Endothelial cell of umbilical vein (primary cell): ENCODE measurements around the gene KLHL35. TPM values are rescaled to one million over a fixed set of nuclear protein-coding genes. Genes with fewer than 3 reads are reported as not detected.

Experiments used
- BruUV-seq: library from RNA; stranded (reverse); fragments of 400-500 nt; replicated peaks from 2 replicates; lab custom pipeline; 2021; lab: Mats Ljungman, UMichigan
- CTCF ChIA-PET: fragments of 300-600, 350-600 bp; sonication (Branson Sonifier 250); formaldehyde crosslinking; loops from one replicate; lab custom pipeline; 2021; ENCODE audit warnings: antibody characterized with exemption, inconsistent platforms; lab: Charles Lee
- POLR2A ChIA-PET: fragments of 300-600, 350-600 bp; sonication (Branson Sonifier 250); formaldehyde crosslinking; loops from one replicate; lab custom pipeline; 2021; ENCODE audit warnings: antibody characterized with exemption, inconsistent platforms; lab: Charles Lee
- DNase-seq: peaks from one replicate; pipeline ENCODE4 v3.0.0-alpha.2; 2011; ENCODE audit warnings: low read depth, low spot score
- FAIRE-seq: peaks from 2 replicates; lab custom pipeline; 2011; peaks lifted over from hg19 to GRCh38; lab: Jason Lieb, UNC
- H2AFZ ChIP-seq: 2 replicates; pipeline ENCODE4 v1.6.0; 2012; ENCODE audit warnings: low read depth, low read length, control low read depth, inconsistent platforms
- H3K27ac ChIP-seq: 2 replicates; pipeline ENCODE4 v1.5.1; 2011; ENCODE audit warnings: low read depth, mild to moderate bottlenecking, control low read depth, low read length, moderate library complexity; ENCODE audit not compliant: insufficient read depth
- H3K27me3 ChIP-seq, 2 experiments: 2 replicates each; pipeline versions ENCODE4 v1.6.0 to v1.6.1; 2011; ENCODE audit warnings: low read length in 2 of 2, mixed read lengths in 1 of 2; ENCODE audit not compliant: control insufficient read depth in 2 of 2, insufficient read depth in 2 of 2
- H3K36me3 ChIP-seq, 2 experiments: 2 replicates in 1 of 2; 3 replicates in 1 of 2; pipeline ENCODE4 v1.5.1; 2011; ENCODE audit warnings: low read length in 2 of 2, mild to moderate bottlenecking in 1 of 2, moderate library complexity in 1 of 2; ENCODE audit not compliant: control insufficient read depth in 2 of 2, insufficient read depth in 2 of 2; ENCODE audit errors: extremely low read depth in 1 of 2
- H3K4me1 ChIP-seq: 3 replicates; pipeline ENCODE4 v1.5.1; 2011; ENCODE audit warnings: mild to moderate bottlenecking, low read length; ENCODE audit not compliant: control insufficient read depth, insufficient read depth; ENCODE audit errors: extremely low read depth
- H3K4me2 ChIP-seq: 2 replicates; pipeline ENCODE4 v1.6.1; 2011; ENCODE audit warnings: low read length, control low read depth, mixed read lengths; ENCODE audit not compliant: insufficient read depth
- H3K4me3 ChIP-seq, 3 experiments: fragments of 200-600 bp in 1 of 3; sonication (generic), shearing (Covaris generic) in 1 of 3; replicated peaks in 1 of 3; 2 replicates each; pipeline ENCODE4 v1.5.1; 2011 to 2016; ENCODE audit warnings: control low read depth in 3 of 3, low read length in 3 of 3, mild to moderate bottlenecking in 2 of 3, inconsistent platforms in 1 of 3, low read depth in 1 of 3, moderate library complexity in 1 of 3; ENCODE audit not compliant: insufficient read depth in 1 of 3
- H3K79me2 ChIP-seq: 2 replicates; pipeline ENCODE4 v1.6.0; 2012; ENCODE audit warnings: low read length, inconsistent platforms; ENCODE audit not compliant: control insufficient read depth, insufficient read depth
- H3K9ac ChIP-seq: replicated peaks from 2 replicates; pipeline ENCODE3; 2011; ENCODE audit warnings: low read length, control low read depth; ENCODE audit not compliant: insufficient read depth; ENCODE audit errors: extremely low read depth
- H3K9me1 ChIP-seq: replicated peaks from 3 replicates; pipeline ENCODE4 v1.6.0; 2011; ENCODE audit warnings: mild to moderate bottlenecking, low read length; ENCODE audit not compliant: control insufficient read depth, insufficient read depth; ENCODE audit errors: extremely low read depth
- H3K9me3 ChIP-seq: replicated peaks from 2 replicates; pipeline ENCODE4 v1.5.1; 2012; ENCODE audit warnings: low read length, inconsistent platforms; ENCODE audit not compliant: control insufficient read depth, insufficient read depth
- H4K20me1 ChIP-seq: replicated peaks from 2 replicates; pipeline ENCODE3; 2011; ENCODE audit warnings: mild to moderate bottlenecking, low read length; ENCODE audit not compliant: control insufficient read depth, insufficient read depth; ENCODE audit errors: extremely low read depth
- CTCF ChIP-seq, 2 donors: IDR thresholded peaks; 1 replicate in 1 of 2; 2 replicates in 1 of 2; pipeline ENCODE4 v1.5.1; 2011; ENCODE audit warnings: low read length in 2 of 2, mild to moderate bottlenecking in 2 of 2, moderate library complexity in 2 of 2, control low read depth in 1 of 2, inconsistent platforms in 1 of 2, low read depth in 1 of 2; ENCODE audit not compliant: insufficient read depth in 1 of 2; ENCODE audit errors: extremely low read depth in 1 of 2
- FOS ChIP-seq: IDR thresholded peaks from 2 replicates; pipeline ENCODE4 v1.6.1; 2011; ENCODE audit warnings: mild to moderate bottlenecking, low read length, moderate library complexity, borderline replicate concordance; ENCODE audit not compliant: insufficient read depth
- JUN ChIP-seq: IDR thresholded peaks from 2 replicates; pipeline ENCODE4 v1.6.1; 2011; ENCODE audit warnings: borderline replicate concordance, low read depth; ENCODE audit not compliant: insufficient read length, insufficient read depth
- MYC ChIP-seq: IDR thresholded peaks from one replicate; pipeline ENCODE4 v1.6.1; 2011; ENCODE audit warnings: mild to moderate bottlenecking, low read depth, low read length
- POLR2A ChIP-seq: IDR thresholded peaks from 2 replicates; pipeline ENCODE4 v1.6.1; 2012; ENCODE audit warnings: low read depth, mild to moderate bottlenecking, control low read depth, low read length
- dilution Hi-C: fragments of 300-500 bp; cut with MboI; formaldehyde crosslinking; loops from one replicate; pipeline ENCODE4 v1.15.0; 2019; ENCODE audit warnings: low sequenced_read_pairs; ENCODE audit not compliant: extremely low pct_ligation_motif_present
- intact Hi-C: fragments of 100-400 bp; cut with micrococcal nuclease; formaldehyde crosslinking; loops from one replicate; pipeline ENCODE4 v1.10.0; 2022
- polyA plus RNA-seq, 4 experiments: library from polyadenylated mRNA; depleted of rRNA in 3 of 4; stranded (reverse) in 3 of 4; unstranded in 1 of 4; fragments of >200 nt; gene quantifications; 2 replicates each; pipeline versions ENCODE4 v1.2.1 to v1.2.3, GENCODE V29; 2011 to 2012; ENCODE audit warnings: missing spikeins in 1 of 4
- total RNA-seq: library from RNA; stranded (reverse); gene quantifications from 2 replicates; pipeline ENCODE4 v1.2.3, GENCODE V29; 2021

KLHL35 gene
- total and polyA plus RNA-seq, 2 donors (not counting 3 experiments of a cell fraction or from before 2014, with no cell fraction given), result 0.97 to 2.3 TPM

GRCh38 chr11:75433443-75433842 lies 440 bp upstream of the KLHL35 start:
- Histone ChIP-seq H3K36me3 (peaks cover 0 to 22% of the 10 kb centered on the region in 2 experiments), H3K27ac (no peak overlapping the region), H3K9me1 (no peaks in the 10 kb centered on the region), H3K79me2 (no peaks in the 10 kb centered on the region), H3K27me3 (peaks cover 26 to 29% of the 10 kb centered on the region in 2 experiments), H3K9me3 (no peaks in the 10 kb centered on the region), H3K4me1 (peaks cover 5% of the 10 kb centered on the region), H3K9ac (no peak overlapping the region), H3K4me3 (no peak overlapping the region), H4K20me1 (no peaks in the 10 kb centered on the region), H3K4me2 (no peak overlapping the region), H2AFZ (no peak overlapping the region)
- dilution Hi-C loops, result no loop called here
- TF ChIP-seq MYC (no peak), FOS (no peak), POLR2A (no peak), JUN (no peak), CTCF (IDR thresholded peaks at IDR 0.05; ENCODE audit: extremely low read depth in 1 of 2, insufficient read depth in 1 of 2, low read depth in 1 of 2, low read length in 2 of 2) (no peak)
- DNase-seq (no peak), FAIRE-seq (no peak)
- ChIA-PET POLR2A (no interaction called here), CTCF (interaction anchor here (1.0 to 2.2 kb wide), 4 partner anchors 11 to 96 kb away, joined by 3 to 10 read pairs (median 4); partner anchors contain the start of gene GDPD5)
- intact Hi-C loops, result no loop called here
- no TSS peak for BruUV-seq
